ACHN (cell line): ENCODE measurements around the gene UBTF.

Experiments used
- DNase-seq: peaks from one replicate; pipeline ENCODE4 v3.0.0-alpha.2; 2015
- in situ Hi-C: cut with HindIII; loops from 2 replicates; pipeline ENCODE4 v1.10.0; 2017; ENCODE audit warnings: low sequenced_read_pairs, low pct_ligation_motif_present, low pct_unique_long_range_greater_than_20kb

The UBTF gene, protein sequence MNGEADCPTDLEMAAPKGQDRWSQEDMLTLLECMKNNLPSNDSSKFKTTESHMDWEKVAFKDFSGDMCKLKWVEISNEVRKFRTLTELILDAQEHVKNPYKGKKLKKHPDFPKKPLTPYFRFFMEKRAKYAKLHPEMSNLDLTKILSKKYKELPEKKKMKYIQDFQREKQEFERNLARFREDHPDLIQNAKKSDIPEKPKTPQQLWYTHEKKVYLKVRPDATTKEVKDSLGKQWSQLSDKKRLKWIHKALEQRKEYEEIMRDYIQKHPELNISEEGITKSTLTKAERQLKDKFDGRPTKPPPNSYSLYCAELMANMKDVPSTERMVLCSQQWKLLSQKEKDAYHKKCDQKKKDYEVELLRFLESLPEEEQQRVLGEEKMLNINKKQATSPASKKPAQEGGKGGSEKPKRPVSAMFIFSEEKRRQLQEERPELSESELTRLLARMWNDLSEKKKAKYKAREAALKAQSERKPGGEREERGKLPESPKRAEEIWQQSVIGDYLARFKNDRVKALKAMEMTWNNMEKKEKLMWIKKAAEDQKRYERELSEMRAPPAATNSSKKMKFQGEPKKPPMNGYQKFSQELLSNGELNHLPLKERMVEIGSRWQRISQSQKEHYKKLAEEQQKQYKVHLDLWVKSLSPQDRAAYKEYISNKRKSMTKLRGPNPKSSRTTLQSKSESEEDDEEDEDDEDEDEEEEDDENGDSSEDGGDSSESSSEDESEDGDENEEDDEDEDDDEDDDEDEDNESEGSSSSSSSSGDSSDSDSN

GRCh38 chr17:44219616-44220212, at the start of gene UBTF:
UBTF (minus strand) TSS chr17:44219675; CDS start chr17:44218229, 1,446 bp downstream.
- in situ Hi-C loops = no loop called here
- DNase-seq = peak; percentile 77

- in situ Hi-C loops = no loop called here
- no peak for DNase-seq
These were observed 49.4 kb upstream of the UBTF start for GRCh38 chr17:44268709-44269534.

- no peak for DNase-seq
- in situ Hi-C loops = no loop called here
These were observed 48.5 kb upstream of the UBTF start, which contains the start of gene SLC4A1 for GRCh38 chr17:44267818-44268490. SLC4A1 (minus strand) TSS chr17:44268135; CDS start chr17:44262866, 5,269 bp downstream.

- in situ Hi-C loops = no loop called here
- no peak for DNase-seq
These were observed 47.6 kb upstream of the UBTF start for GRCh38 chr17:44267165-44267455.

DNA sequence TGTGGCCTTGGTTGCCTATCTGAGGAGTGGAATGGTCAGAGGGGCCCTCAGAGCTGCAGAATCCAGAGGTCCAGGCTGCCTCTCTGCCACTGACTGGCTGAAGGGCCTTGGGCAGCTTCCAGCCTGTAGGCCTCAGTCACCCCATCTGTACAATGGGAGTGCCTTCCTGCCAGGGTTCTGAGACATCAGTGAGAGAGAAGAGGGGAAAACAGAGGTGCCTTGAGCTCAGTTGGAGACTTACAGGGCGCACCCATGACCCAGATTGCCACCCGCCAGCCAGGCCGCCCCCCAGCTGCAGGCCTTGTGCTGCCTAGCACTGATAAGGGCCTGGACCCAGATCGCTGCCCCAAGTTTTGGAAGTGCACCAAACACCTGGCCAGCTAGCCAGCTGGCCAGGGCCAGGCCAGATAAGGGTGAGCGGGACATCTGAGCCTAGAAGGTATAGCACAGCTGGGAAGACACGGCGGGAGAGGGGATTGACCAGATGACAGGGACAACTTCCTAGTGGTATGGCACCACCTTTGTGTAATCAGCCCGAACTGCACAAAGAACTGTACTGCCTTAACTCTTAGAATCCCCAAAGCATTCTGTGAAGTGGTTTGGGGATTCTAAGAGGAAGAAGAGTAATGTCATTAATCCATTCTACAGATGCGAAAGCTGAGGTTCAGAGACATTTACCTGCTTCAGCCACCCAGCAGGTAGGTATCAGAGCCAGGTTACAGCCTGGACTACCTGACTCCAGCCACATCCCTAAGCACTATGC, 47.1 kb upstream of the UBTF start:
- DNase-seq = peak; percentile 23
- in situ Hi-C loops = no loop called here

GRCh38 chr17:44263345-44263902, 43.9 kb upstream of the UBTF start:
- no peak for DNase-seq
- in situ Hi-C loops = no loop called here

DNA sequence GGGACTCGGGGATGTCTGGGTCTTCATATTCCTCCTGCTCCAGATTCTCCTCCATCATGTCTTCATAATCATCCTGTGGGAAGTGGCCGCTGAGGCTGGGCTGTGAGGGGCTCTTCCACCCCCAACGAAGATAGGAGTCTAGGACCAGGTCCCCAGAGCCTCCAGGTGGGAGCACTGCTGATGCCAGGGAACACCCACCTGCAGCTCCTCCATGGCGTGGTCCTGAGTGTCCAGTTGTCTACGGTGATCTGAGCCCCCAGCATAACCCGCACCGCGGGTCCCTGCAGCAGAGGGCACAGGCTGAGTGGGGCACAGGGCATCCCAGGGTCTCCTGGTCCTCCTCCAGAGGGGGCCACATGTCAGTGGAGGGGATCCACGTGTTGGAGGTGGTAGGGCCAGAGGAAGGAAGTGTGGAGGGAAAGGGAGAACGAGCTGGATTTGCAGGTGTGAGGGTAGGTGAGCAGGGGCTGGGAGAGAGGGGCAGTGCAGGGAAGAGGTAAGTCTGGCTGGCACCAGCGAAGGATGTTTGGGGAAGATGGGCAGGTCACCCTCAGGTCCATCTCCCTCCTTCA, 43.3 kb upstream of the UBTF start:
- in situ Hi-C loops = no loop called here
- no peak for DNase-seq

- no peak for DNase-seq
These were observed 40.8 kb upstream of the UBTF start for GRCh38 chr17:44260296-44260695.

DNA sequence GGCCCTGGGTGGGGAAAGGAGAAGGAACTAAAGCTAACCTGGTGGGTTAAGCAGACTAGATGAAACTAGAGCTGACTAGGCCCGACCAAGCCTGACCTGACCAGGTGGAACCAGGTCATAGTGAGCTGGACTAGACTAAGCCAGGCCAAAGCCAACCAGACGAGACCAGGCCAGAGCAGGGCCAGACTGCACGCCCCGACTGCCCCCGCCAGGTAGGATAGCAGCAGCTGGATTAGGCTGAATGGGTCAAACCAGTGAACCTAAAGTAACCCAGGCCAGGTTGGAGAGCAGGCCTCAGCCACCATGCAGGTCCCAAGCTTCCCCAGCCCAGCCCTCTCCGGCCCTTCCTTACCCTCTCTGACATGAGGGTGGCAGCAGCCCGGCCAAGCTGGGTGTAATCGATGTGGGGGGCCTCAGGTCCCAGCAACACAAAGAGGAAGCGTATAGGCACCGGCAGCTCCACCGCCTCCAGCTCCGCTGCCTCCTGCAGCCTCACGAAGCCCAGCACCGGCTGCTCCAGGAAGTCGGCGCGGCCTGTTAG, 39.4 kb upstream of the UBTF start:
- in situ Hi-C loops = no loop called here
- no peak for DNase-seq

More at GRCh38 chr17:44260296-44260695, 40.8 kb upstream of the UBTF start:
- in situ Hi-C loops = no loop called here

DNA sequence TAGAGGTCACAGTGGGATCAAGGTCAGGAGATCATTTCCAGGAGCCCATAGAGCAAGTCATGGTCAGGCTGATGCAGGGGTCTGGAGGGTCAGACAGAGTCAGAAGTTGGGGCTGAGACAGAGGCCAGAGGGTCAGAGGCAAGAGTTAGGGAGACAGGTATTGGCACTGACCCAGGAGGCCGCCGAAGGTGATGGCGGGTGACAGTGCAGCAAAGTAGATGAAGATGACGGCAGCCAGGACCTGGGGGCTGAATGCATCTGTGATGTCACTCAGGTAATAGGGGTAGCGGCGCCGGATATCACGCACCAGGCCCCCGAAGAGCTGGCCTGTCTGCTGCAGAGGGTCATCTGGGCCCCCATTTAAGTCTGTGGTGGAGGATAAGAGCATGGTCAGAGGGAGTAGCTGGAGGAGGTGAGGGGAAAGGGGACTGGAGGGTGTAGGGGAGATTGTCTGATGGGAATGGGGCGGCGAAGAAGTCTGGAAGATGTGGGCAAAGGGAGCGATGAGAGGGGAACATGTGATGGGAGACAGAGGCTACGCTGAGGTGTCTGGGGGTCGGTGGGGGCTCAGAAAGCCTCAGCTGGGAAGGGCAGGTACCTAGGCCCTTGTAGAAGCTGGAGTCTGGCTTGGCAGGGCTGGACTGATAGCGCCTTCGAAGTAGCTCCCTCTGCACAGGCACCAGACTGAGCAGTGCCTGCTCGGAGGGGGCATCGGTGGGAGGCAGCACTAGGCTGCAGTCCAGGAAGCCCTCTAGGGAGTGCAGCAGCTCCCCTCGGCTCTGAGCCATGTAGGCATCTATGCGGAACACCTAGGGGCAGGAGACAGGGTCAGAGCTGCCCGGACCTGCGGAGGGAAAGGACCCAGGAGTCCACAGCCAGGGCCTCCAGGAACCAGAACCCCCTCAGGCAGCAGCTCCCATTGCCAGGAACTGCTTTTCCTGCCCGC, 38.6 kb upstream of the UBTF start:
- no peak for DNase-seq
- in situ Hi-C loops = no loop called here

DNA sequence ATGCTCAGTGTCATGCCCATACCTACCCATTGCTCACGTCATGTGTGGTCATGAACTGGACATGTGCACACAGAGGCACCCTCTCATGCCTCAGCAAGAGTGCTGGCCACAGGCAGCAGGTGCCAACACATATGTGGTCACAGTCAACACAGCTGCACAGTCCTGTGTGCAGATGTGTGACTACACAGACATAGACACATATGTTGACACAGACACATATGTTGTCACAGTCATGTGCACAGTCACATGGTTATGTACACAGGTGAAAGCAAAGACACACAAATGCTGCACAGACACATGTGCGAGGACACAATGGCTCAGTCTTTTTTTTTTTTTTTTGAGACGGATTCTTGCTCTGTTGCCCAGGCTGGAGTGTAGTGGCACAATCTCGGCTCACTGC, 37.2 kb upstream of the UBTF start:
- DNase-seq = no peak
- in situ Hi-C loops = no loop called here

GRCh38 chr17:44255915-44256314, 36.4 kb upstream of the UBTF start:
- in situ Hi-C loops = no loop called here
- DNase-seq = no peak

- in situ Hi-C loops = no loop called here
- DNase-seq = no peak
These were observed 35.1 kb upstream of the UBTF start for GRCh38 chr17:44254361-44255095.

DNA sequence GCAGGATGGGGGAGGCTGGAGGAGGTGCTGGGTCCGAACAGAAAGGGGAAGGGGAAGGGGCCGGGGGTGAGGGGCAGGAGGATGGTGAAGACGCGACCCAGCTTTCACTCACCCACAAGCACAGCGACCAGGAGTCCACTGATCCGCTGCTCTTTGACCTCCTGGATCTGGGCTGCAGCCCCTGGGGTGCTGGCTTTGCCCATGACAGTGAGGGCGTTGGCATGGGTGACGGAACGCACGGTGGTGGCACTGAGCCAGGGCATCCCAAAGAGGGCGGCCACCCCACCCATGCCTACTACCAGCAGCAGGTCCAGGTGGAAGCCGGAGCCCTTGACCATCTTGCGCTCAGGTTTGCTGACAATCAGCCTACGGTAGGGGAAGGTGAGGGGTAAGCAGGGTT, 33.5 kb upstream of the UBTF start:
- no peak for DNase-seq
- in situ Hi-C loops = no loop called here

DNA sequence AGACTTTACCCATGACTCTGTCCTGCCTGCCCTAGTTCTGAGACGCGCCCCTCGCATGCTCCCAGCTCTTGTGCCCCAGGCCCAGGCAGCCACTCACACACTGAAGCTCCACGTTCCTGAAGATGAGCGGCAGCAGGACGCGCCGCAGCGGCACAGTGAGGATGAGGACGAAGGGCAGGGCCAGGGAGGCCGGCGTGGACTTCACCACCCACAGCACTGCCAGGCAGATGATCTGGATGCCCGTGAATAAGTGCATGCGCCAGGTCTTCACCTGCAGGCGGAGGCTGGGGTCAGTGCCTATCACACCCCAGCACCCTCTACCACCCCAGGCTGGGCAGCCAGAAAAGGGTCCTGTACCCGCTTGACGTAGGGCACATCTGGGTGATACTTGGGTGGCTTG, 31.6 kb upstream of the UBTF start:
- no peak for DNase-seq
- in situ Hi-C loops = no loop called here
